IPS-15b (cell line): ENCODE data around the gene IL5RA.

Experiments
- H3K27me3 ChIP-seq: one replicate; pipeline ENCODE4 v1.6.1; 2013; ENCODE audit warnings: low read length; ENCODE audit not compliant: control insufficient read depth, insufficient read depth
- H3K36me3 ChIP-seq: one replicate; pipeline ENCODE4 v1.6.1; 2013; ENCODE audit warnings: low read length; ENCODE audit not compliant: control insufficient read depth, insufficient read depth
- H3K4me1 ChIP-seq: one replicate; pipeline ENCODE4 v1.6.1; 2013; ENCODE audit warnings: mild to moderate bottlenecking, low read length; ENCODE audit not compliant: control insufficient read depth, insufficient read depth
- H3K4me3 ChIP-seq: one replicate; pipeline ENCODE4 v1.5.1; 2013; ENCODE audit warnings: low read depth, low read length
- H3K9ac ChIP-seq: one replicate; pipeline ENCODE4 v1.6.1; 2013; ENCODE audit warnings: low read depth, mild to moderate bottlenecking, low read length
- H3K9me3 ChIP-seq: one replicate; pipeline ENCODE4 v1.6.1; 2013; ENCODE audit warnings: mild to moderate bottlenecking, low read length; ENCODE audit not compliant: control insufficient read depth, insufficient read depth

IL5RA gene

GRCh38 chr3:3110299-3110630 is at the start of gene IL5RA:
TSS of gene IL5RA (minus strand) at chr3:3110374. CDS start at chr3:3104984, 5,390 bp downstream.
- H3K4me1 ChIP-seq, result peaks cover 10% of the 10 kb centered on the region
- no peaks in the 10 kb centered on the region for H3K9me3 ChIP-seq
- no peaks in the 10 kb centered on the region for H3K27me3 ChIP-seq
- no peaks in the 10 kb centered on the region for H3K36me3 ChIP-seq
- no peak within 1 kb of the TSS for H3K4me3 ChIP-seq
- no peak within 1 kb of the TSS for H3K9ac ChIP-seq

- no peaks in the 10 kb centered on the region for H3K36me3 ChIP-seq
- no peak overlapping the region for H3K4me3 ChIP-seq
- H3K27me3 ChIP-seq, result no peaks in the 10 kb centered on the region
- no peak overlapping the region for H3K9ac ChIP-seq
- no peaks in the 10 kb centered on the region for H3K4me1 ChIP-seq
- no peaks in the 10 kb centered on the region for H3K9me3 ChIP-seq
These were observed 47.3 kb upstream of the IL5RA start for GRCh38 chr3:3157484-3157883.

- Histone ChIP-seq H3K4me3 (no peak overlapping the region), H3K36me3 (no peaks in the 10 kb centered on the region), H3K9ac (no peak overlapping the region), H3K9me3 (no peaks in the 10 kb centered on the region), H3K27me3 (no peaks in the 10 kb centered on the region), H3K4me1 (no peaks in the 10 kb centered on the region)
These were observed 44.9 kb upstream of the IL5RA start for GRCh38 chr3:3154879-3155610.

- Histone ChIP-seq H3K27me3 (no peaks in the 10 kb centered on the region), H3K9me3 (no peaks in the 10 kb centered on the region), H3K4me3 (no peak overlapping the region), H3K4me1 (no peaks in the 10 kb centered on the region), H3K36me3 (no peaks in the 10 kb centered on the region), H3K9ac (no peak overlapping the region)
These were observed 41.3 kb upstream of the IL5RA start for GRCh38 chr3:3151513-3151912.

- Histone ChIP-seq H3K9ac (no peak overlapping the region), H3K4me3 (no peak overlapping the region), H3K27me3 (no peaks in the 10 kb centered on the region), H3K4me1 (no peaks in the 10 kb centered on the region), H3K9me3 (no peaks in the 10 kb centered on the region), H3K36me3 (peaks cover 6% of the 10 kb centered on the region)
These were observed 39.4 kb upstream of the IL5RA start for GRCh38 chr3:3149560-3149959.

GRCh38 chr3:3145831-3146230 is 35.7 kb upstream of the IL5RA start:
- no peak overlapping the region for H3K9ac ChIP-seq
- no peaks in the 10 kb centered on the region for H3K9me3 ChIP-seq
- H3K27me3 ChIP-seq, result no peaks in the 10 kb centered on the region
- no peak overlapping the region for H3K4me3 ChIP-seq
- H3K4me1 ChIP-seq, result no peaks in the 10 kb centered on the region
- H3K36me3 ChIP-seq, result peaks cover 7% of the 10 kb centered on the region

GRCh38 chr3:3141939-3142338 is 31.8 kb upstream of the IL5RA start:
- H3K27me3 ChIP-seq, result no peaks in the 10 kb centered on the region
- H3K4me3 ChIP-seq, result no peak overlapping the region
- peaks cover 7% of the 10 kb centered on the region for H3K36me3 ChIP-seq
- no peaks in the 10 kb centered on the region for H3K4me1 ChIP-seq
- H3K9ac ChIP-seq, result no peak overlapping the region
- no peaks in the 10 kb centered on the region for H3K9me3 ChIP-seq

GRCh38 chr3:3137526-3137925 is 27.4 kb upstream of the IL5RA start:
- Histone ChIP-seq H3K27me3 (no peaks in the 10 kb centered on the region), H3K9ac (no peak overlapping the region), H3K4me1 (no peaks in the 10 kb centered on the region), H3K36me3 (no peaks in the 10 kb centered on the region), H3K4me3 (no peak overlapping the region), H3K9me3 (no peaks in the 10 kb centered on the region)

- H3K27me3 ChIP-seq, result no peaks in the 10 kb centered on the region
- no peaks in the 10 kb centered on the region for H3K4me1 ChIP-seq
- H3K4me3 ChIP-seq, result no peak overlapping the region
- H3K9ac ChIP-seq, result no peak overlapping the region
- H3K9me3 ChIP-seq, result no peaks in the 10 kb centered on the region
- peaks cover under 1% of the 10 kb centered on the region for H3K36me3 ChIP-seq
These were observed 24.7 kb upstream of the IL5RA start for GRCh38 chr3:3134750-3135448.

- Histone ChIP-seq H3K36me3 (peaks cover 7% of the 10 kb centered on the region), H3K9me3 (no peaks in the 10 kb centered on the region), H3K4me3 (no peak overlapping the region), H3K9ac (no peak overlapping the region), H3K27me3 (no peaks in the 10 kb centered on the region), H3K4me1 (no peaks in the 10 kb centered on the region)
These were observed 23.3 kb upstream of the IL5RA start for GRCh38 chr3:3133500-3133899.

- peaks cover 7% of the 10 kb centered on the region for H3K36me3 ChIP-seq
- H3K4me3 ChIP-seq, result no peak overlapping the region
- H3K9ac ChIP-seq, result no peak overlapping the region
- H3K27me3 ChIP-seq, result no peaks in the 10 kb centered on the region
- no peaks in the 10 kb centered on the region for H3K9me3 ChIP-seq
- H3K4me1 ChIP-seq, result peaks cover 3% of the 10 kb centered on the region
These were observed 19.4 kb upstream of the IL5RA start for GRCh38 chr3:3129579-3129978.

GRCh38 chr3:3127432-3128010 is 17.3 kb upstream of the IL5RA start:
- H3K36me3 ChIP-seq, result peaks cover 7% of the 10 kb centered on the region
- peaks cover 3% of the 10 kb centered on the region for H3K4me1 ChIP-seq
- H3K27me3 ChIP-seq, result no peaks in the 10 kb centered on the region
- H3K9ac ChIP-seq, result peak overlapping the region; percentile 94
- peak overlapping the region; percentile 88 for H3K4me3 ChIP-seq
- no peaks in the 10 kb centered on the region for H3K9me3 ChIP-seq
